Activated gamma-delta T cell (primary cell): Measurements from ENCODE around the gene ATG2B.
"Not testable (repeated sequence)": the region's sequence is repeated elsewhere in the genome, so short reads cannot be mapped to it uniquely, and the experiment has no call there.

ENCODE experiments used
- DNase-seq: peaks from one replicate; lab custom pipeline; 2025; lab: John Stamatoyannopoulos, UW

The ATG2B gene

DNA sequence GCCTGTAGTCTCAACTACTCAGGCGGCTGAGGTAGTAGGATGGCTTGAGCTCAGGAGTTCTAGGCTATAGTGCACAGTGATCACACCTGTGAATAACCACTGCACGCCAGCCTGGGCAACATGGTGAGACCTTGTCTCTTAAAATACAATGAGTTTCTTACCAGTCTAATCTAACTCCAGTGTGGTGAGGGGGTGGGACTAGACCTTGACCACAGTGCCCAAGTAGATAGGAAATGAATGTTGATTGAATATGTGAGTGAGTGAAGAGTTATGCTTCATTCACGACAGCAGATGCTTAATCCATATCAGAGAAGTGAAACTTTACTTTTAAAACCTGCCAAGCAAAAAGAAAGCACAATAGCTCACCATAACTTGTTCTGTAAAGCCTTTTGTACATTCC is 17.6 kb upstream of the ATG2B start:
- DNase-seq, result no peak

DNA sequence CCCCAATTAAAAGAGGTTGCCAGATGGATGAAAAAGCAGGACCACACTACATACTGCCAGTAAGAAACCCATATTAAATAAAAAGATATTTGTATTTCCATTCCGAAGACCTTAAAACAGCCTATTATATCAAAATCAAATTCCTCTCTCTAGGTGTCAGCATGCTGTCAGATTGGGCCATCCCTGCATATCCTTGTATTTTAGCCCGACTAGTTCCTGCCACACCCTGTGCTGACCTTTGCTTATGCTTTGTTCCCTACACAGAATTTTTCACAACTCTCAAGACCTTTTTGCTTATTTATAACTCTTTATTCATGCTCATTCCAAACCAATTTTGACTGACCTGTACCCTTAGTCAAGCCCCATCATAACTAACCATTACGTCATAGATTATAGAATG is 13.0 kb upstream of the ATG2B start:
- DNase-seq, result no peak

GRCh38 chr14:96373538-96373937 is 10.4 kb upstream of the ATG2B start:
- DNase-seq, result no peak

GRCh38 chr14:96370528-96370927 is 7.4 kb upstream of the ATG2B start:
- no peak for DNase-seq

GRCh38 chr14:96368534-96368933 is 5.4 kb upstream of the ATG2B start:
- DNase-seq, result no peak

DNA sequence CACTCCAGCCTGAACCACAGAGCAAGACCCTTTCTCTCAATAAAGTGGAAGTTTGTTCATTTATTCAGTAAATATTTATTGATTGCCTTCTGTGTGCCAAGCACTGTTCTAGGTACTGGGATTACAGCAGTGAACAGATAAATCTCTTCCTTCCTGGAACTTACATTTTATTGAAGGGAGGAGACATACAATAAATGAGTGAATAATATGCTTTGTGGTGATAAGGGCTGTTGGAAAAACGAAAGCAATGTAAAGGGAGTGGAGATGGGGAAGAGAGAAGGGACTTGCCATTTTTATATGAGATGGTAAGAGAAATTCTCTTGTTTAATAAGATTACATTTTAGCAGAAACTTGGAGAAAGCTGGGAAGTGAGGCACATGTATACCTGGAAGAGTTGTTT is 1.8 kb upstream of the ATG2B start:
- DNase-seq, result no peak

GRCh38 chr14:96363751-96364336 is 703 bp upstream of the ATG2B start:
- DNase-seq, result no peak

DNA sequence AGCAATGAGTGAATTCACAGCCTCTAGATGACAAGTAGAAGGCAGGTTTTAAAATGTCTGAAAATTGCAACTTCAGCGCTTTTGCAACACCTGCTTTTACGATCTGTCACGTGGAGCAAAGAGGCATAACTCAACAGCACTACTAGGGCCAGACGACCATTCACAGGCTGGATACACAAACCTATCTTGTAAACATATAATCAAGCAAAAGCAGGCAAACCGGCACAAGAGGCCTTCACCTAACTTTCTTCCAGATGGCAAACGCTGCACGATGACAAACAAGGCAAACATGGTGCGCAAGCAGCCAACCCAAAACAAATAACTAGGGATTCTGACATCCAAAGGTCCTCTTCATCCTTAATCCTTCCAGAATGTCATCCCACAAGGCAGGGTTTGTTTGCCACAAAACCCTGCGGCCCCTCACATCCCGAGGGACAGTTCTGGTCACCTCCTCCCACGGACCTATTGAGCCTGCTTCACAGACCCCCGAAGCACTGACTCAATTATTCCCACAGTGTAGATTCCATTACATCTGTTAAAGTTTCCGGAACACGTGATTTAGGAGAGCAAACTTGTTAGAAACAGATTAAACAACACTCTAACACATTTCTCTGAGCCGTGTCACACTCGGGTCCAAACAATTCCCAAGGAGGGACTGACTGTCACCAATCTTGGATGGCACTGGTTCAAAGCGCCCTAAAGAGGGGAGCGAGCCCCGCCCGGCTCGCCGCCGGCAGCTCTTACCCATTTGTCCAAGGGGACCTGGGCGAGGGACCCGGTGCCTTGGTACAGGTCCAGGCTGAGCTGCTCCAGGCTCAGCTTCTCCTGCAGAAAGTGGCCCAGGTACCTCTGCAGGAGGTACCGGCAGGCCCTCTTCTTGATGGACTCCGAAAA is 823 bp downstream of the ATG2B start:
- peak; percentile 35 for DNase-seq

DNA sequence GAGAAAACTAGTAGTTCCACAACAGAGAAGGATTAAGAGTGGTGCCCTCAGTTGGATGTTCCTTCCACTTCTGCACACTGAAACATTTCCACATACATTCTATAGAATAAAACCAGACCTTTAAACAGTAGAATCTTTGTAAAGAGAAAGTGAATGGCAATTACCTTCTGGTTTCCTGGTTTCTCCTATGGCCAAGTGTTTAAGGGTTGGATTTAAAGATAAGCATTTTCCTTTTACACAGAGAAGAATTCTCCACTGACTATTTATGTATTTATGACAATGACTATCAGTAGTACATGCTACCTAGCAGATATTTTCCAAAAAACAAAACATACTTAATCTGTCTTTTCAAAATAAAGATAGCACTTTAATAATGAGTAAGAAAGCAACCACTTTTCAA is 3.2 kb downstream of the ATG2B start:
- no peak for DNase-seq

GRCh38 chr14:96357216-96357615 is 5.9 kb downstream of the ATG2B start:
- DNase-seq, result no peak

GRCh38 chr14:96354246-96354645 is 8.9 kb downstream of the ATG2B start:
- DNase-seq, result no peak

GRCh38 chr14:96352708-96353107 is 10.4 kb downstream of the ATG2B start:
- no peak for DNase-seq

DNA sequence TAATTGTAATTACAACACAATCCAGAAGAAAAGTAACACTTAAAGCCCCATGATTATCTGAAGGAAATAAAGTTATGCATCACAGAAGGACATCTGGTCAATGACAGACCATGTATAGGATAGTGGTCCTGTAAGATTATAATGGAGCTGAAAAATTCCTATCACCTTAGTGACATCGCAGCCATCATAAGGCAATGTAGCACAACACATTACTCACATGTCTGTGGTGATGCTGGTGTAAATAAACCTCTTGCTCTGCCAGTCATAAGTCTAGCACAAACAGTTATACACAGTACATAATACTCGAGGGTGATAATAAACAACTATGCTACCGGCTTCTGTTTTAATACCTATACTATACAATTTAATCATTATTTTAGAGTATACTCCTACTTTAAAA is 11.2 kb downstream of the ATG2B start:
- DNase-seq, result no peak

- no peak for DNase-seq
Observed at GRCh38 chr14:96349286-96350075, 13.7 kb downstream of the ATG2B start.

- not testable (repeated sequence) for DNase-seq
Observed at GRCh38 chr14:96347957-96348356, 15.2 kb downstream of the ATG2B start.

DNA sequence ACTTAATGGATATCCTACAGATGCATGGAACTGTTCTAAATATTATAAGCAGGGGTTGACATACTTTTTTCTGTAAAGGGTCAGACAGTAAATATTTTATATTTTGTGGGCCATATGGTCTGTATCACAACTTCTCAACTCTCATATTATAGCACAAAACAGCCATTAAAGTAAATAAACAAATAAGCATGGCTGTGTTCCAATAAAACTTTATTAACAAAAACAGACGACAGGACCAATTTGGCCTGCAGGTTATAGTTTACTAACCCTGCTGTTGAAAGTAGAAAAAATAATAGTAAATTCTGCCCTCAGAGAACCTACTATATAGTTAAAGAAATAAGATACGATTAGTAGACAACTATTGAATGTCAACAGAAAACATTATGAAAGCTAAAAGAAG is 17.5 kb downstream of the ATG2B start:
- no peak for DNase-seq

DNA sequence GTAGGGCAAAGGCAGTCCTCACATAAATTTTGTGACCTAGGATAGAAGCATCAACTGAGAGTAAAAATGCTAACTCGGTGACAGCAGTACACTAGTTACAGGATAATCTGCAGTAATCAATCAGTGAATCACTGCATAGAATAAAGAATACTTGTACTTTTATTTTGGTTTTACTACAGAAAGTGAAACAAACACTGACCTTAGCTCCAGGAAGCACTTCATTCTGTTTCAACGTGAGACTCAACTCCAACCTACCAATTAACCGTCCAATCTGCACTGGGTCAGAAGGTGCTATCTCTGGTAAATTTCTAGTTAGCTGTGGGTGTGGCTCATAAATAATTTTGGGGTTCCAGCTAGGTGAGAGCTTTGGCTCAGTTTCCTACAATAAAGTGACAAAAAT is 21.8 kb downstream of the ATG2B start:
- DNase-seq, result no peak

DNA sequence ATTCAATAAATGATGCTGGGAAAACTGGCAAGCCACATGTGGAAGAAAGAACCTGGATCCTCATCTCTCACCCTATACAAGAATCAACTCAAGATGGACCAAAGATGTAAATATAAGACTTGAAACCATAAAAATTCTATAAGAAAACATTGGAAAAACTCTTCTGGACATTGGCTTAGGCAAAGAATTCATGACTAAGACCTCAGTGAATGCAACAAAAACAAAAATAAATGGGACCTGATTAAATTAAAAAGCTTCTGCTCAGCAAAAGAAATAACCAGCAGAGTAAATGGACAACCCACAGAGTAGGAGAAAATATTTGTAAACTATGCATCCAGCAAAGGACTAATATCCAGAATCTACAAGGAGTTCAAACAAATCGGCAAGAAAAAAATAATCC is 24.6 kb downstream of the ATG2B start:
- DNase-seq, result no peak

DNA sequence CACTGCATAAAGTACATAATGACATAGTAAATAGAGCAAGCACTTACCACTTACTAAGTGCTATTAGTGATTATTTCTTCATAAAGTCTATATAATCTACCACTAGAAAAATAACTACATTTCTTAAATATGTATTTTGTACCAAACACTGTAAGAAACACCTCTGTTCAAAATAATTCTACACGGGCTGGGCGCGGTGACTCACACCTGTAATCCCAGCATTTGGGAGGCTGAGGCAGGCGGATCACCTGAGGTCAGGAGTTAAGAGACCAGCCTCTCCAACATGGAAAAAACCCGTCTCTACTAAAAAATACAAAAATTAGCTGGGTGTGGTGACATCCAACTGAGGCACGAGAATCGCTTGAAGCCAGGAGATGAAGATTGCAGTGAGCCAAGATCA is 38.9 kb downstream of the ATG2B start:
- DNase-seq, result no peak

DNA sequence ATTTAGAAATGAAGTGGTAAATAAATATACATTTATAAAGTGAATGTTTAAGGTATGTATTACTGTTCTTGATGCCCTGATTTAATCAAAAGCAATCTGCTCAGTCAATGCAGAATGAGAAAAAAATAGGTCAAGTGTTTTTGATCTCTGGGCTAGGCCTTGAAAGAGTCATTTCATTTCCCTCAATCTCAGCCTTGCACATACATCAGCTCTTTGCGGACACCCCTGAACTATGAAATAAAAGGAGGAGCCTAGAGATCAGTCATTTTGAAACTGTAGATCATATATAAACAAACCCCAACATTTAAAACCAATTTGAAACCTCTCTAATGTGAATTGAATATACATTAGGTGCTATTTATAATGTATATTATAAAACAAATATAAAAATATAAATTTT is 42.5 kb downstream of the ATG2B start:
- no peak for DNase-seq

DNA sequence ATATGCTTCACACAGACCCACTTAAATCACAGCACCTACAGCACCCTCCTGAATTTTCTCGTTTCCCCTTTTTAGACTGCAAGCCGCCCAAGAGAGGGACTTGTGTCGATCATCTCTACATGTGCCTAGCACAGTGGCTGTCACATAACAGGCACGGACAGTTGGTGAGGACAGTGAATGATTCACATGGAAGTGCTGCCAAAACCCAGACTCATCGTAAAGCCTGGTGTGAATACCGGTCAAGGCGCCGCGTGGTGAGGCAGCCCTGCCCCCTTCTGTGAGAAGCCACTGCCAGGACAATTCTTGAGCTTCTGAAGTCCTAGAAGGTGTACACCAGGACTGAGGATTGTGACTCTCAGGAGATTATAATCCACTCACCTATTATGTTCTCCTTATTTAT is 44.3 kb downstream of the ATG2B start:
- no peak for DNase-seq

- no peak for DNase-seq
Observed at GRCh38 chr14:96316087-96316486, 47.1 kb downstream of the ATG2B start.

GRCh38 chr14:96310906-96311305 is 52.2 kb downstream of the ATG2B start:
- DNase-seq, result no peak
